ENCODE results near the gene ZNF70. TPM values are rescaled to one million over a fixed set of nuclear protein-coding genes. Genes with fewer than 3 reads are reported as not detected.
A peak's percentile ranks its signal among the peaks of the same experiment; 100 is the strongest.

Gene ZNF70
- total and polyA plus RNA-seq, 10 of the 15 experiments (the other 5 are each of a cell fraction or from before 2014, with no cell fraction given), result 0.15 to 2.3 (median 0.85) TPM

GRCh38 chr22:23752090-23752691 is 1.3 kb upstream of the ZNF70 start (continued):
- no peak for TF ChIP-seq ZNF622 (IDR thresholded peaks at IDR 0.05)
- peak; percentile 75 for TF ChIP-seq TCF12 (IDR thresholded peaks at IDR 0.05; ENCODE audit: low read depth, low read length)
- TF ChIP-seq SPI1 (IDR thresholded peaks at IDR 0.05; ENCODE audit: borderline replicate concordance, insufficient read depth, low read depth, low read length), result peak; percentile 53
- 0 out of 2 replicates have a peak, but pooled peaks have one; percentile 42 for TF ChIP-seq BCL11A (IDR thresholded peaks at IDR 0.05; ENCODE audit: low read depth, low read length)
- TF ChIP-seq PBX3 (IDR thresholded peaks at IDR 0.05; ENCODE audit: insufficient replicate concordance, low read depth, low read length), result no peak
- TF ChIP-seq GATAD2B (conservative IDR thresholded peaks at IDR 0.05; ENCODE audit: low read depth), result peak; percentile 15; the same call in 1 of the 2 replicates
- no peak for TF ChIP-seq REST (IDR thresholded peaks at IDR 0.05; ENCODE audit: low read depth, low read length)
- no peak for TF ChIP-seq CEBPB (IDR thresholded peaks at IDR 0.05; ENCODE audit: borderline replicate concordance in 1 of 2, low read depth in 2 of 2, low read length in 2 of 2)
- TF ChIP-seq ZBTB40 (IDR thresholded peaks at IDR 0.05; ENCODE audit: borderline replicate concordance), result no peak
- peak in 1 of 3 experiments; percentile 9; a peak in 1 of 6 replicates for TF ChIP-seq CTCF (IDR thresholded peaks at IDR 0.05 in 2 of 3, conservative IDR thresholded peaks at IDR 0.05 in 1 of 3; ENCODE audit: control insufficient read depth in 2 of 3, extremely low read depth in 1 of 3, insufficient read depth in 1 of 3, low read depth in 3 of 3, low read length in 3 of 3)
- TF ChIP-seq EED (IDR thresholded peaks at IDR 0.05; ENCODE audit: low read depth), result peak; percentile 76
- TF ChIP-seq SKIL (IDR thresholded peaks at IDR 0.05; ENCODE audit: low read depth, poor library complexity, severe bottlenecking), result no peak
- peak; percentile 11 to 16; a peak in 2 of 4 replicates for TF ChIP-seq IKZF2 (IDR thresholded peaks at IDR 0.05)
- 0 out of 2 replicates have a peak, but pooled peaks have one; percentile 24 for TF ChIP-seq MEF2A (IDR thresholded peaks at IDR 0.05; ENCODE audit: insufficient read depth, low read depth, low read length)
- no peak for TF ChIP-seq CHD2 (IDR thresholded peaks at IDR 0.05; ENCODE audit: borderline replicate concordance, low read depth, low read length)
